Muscle layer of duodenum (tissue), 2 donors: ENCODE data around the gene FXYD7.
"Not testable (repeated sequence)": the region's sequence is repeated elsewhere in the genome, so short reads cannot be mapped to it uniquely, and the experiment has no call there.

ENCODE experiments used
- H3K27ac ChIP-seq: one replicate; pipeline ENCODE4 v1.7.0; 2013; ENCODE audit warnings: mild to moderate bottlenecking, low read length
- H3K27me3 ChIP-seq: one replicate; pipeline ENCODE4 v1.7.0; 2013; ENCODE audit warnings: low read depth, mild to moderate bottlenecking, control low read depth, low read length
- H3K36me3 ChIP-seq, 2 donors: one replicate each; pipeline ENCODE4 v1.7.0; 2013; ENCODE audit warnings: low read length in 2 of 2, control low read depth in 1 of 2, mild to moderate bottlenecking in 1 of 2; ENCODE audit not compliant: insufficient read depth in 2 of 2, control insufficient read depth in 1 of 2
- H3K4me1 ChIP-seq, 2 donors: one replicate each; pipeline ENCODE4 v1.7.0; 2013; ENCODE audit warnings: low read length in 2 of 2, mild to moderate bottlenecking in 2 of 2, control low read depth in 1 of 2, moderate library complexity in 1 of 2; ENCODE audit not compliant: insufficient read depth in 2 of 2, control insufficient read depth in 1 of 2
- H3K4me3 ChIP-seq, 2 donors: one replicate each; pipeline ENCODE4 v1.7.0; 2013; ENCODE audit warnings: low read length in 2 of 2, low read depth in 1 of 2, mild to moderate bottlenecking in 1 of 2
- H3K9me3 ChIP-seq, 2 donors: one replicate each; pipeline ENCODE4 v1.7.0; 2013; ENCODE audit warnings: low read length in 2 of 2, control low read depth in 1 of 2, mild to moderate bottlenecking in 1 of 2; ENCODE audit not compliant: control insufficient read depth in 1 of 2
- donor health status: healthy.

The FXYD7 gene

DNA sequence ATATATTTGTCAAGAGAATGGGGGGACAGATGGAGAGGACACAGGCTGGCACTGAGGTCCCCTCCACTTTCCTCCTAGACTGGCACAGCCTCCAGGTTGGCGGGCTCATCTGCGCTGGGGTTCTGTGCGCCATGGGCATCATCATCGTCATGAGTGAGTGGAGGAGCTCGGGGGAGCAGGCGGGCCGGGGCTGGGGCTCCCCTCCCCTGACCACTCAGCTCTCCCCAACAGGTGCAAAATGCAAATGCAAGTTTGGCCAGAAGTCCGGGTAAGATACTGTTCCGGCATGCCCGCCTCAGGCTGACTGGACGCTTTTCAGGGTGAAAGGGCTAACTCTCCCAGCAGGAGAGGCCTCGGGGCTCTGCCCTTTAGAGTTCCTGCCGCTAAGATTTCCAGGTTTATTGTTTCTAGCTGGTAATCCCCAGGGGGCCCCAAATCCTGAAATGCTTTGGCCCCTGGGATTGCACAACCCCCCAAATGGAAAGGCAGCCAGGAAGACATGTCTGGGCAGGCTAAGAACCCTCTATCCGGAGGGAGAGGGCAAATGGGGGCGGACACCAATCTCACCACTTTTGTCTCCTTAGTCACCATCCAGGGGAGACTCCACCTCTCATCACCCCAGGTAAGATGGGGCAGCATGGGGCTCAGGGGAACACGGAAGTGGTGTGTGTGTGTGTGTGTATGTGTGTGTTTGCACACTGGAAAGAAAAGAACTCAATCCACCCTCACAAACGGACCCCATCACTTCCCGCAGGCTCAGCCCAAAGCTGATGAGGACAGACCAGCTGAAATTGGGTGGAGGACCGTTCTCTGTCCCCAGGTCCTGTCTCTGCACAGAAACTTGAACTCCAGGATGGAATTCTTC, 20.1 kb upstream of the FXYD7 start:
- H3K27me3 ChIP-seq, result no peaks in the 10 kb centered on the region
- peak overlapping the region in 1 of 2 donors; percentile 52 for H3K4me3 ChIP-seq
- peaks cover 0 to 10% of the 10 kb centered on the region in 2 donors for H3K36me3 ChIP-seq
- H3K9me3 ChIP-seq, result no peaks in the 10 kb centered on the region
- H3K4me1 ChIP-seq, result peaks cover 14 to 18% of the 10 kb centered on the region in 2 donors
- H3K27ac ChIP-seq, result no peak overlapping the region

DNA sequence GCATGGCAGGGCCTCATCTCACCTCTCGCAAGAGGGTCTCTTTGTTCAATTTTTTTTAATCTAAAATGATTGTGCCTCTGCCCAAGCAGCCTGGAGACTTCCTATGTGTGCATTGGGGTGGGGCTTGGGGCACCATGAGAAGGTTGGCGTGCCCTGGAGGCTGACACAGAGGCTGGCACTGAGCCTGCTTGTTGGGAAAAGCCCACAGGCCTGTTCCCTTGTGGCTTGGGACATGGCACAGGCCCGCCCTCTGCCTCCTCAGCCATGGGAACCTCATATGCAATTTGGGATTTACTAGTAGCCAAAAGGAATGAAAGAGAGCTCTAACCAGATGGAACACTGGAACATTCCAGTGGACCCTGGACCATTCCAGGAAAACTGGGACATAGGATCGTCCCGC, 19.5 kb upstream of the FXYD7 start:
- Histone ChIP-seq H3K4me3 (peak overlapping the region; percentile 52 to 82), H3K9me3 (no peaks in the 10 kb centered on the region), H3K27ac (peak overlapping the region; percentile 91), H3K36me3 (peaks cover 0 to 10% of the 10 kb centered on the region in 2 donors), H3K4me1 (peaks cover 14 to 18% of the 10 kb centered on the region in 2 donors), H3K27me3 (no peaks in the 10 kb centered on the region)

DNA sequence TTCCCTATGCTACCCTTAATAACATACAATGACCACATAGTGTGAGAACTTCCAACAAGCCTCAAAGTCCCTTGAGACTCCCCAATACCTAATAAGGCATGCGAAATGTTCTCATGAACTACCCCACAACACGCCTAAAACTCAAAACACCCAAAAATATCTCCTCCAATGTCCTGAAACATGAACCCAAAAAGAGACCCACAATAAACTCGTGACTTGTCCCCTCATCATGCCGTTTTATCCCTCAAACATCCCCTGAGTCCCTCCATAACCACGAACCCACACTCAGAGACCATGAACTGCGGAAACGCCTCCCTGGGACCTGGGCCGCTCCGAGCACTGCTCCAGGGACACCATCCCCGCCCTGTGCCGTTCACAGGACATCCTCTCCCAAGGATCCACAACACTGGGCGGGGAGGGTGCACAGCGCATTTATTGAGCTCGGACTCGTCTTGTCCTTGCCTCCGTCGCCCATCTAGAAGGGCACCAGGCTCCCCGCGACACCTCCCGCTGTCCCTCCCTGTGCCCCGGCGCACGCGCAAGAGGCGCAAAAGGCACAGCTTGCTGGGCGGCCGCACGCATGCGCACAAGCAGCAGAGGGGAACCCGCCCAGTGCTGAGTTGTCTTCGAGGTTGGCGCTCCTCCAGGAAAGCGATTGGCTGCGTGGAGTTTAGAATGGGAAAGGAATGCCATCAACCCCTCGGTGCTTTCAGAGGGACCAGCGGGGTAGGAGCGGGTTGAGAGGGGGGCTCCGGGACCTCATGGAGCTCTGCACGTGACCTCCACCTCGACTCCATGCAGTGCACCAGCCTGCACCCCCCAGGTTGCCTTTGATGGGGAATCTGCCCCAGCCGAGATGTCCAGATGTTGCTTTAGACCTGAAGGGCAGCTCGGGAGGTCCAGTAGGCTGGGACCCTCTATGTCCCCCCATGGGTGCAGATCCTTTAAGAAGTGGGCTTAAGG, 18.7 kb upstream of the FXYD7 start:
- Histone ChIP-seq H3K4me3 (peak overlapping the region; percentile 52 to 82), H3K9me3 (no peaks in the 10 kb centered on the region), H3K27ac (peak overlapping the region; percentile 91), H3K36me3 (peaks cover 0 to 10% of the 10 kb centered on the region in 2 donors), H3K27me3 (no peaks in the 10 kb centered on the region), H3K4me1 (peaks cover 14 to 18% of the 10 kb centered on the region in 2 donors)

DNA sequence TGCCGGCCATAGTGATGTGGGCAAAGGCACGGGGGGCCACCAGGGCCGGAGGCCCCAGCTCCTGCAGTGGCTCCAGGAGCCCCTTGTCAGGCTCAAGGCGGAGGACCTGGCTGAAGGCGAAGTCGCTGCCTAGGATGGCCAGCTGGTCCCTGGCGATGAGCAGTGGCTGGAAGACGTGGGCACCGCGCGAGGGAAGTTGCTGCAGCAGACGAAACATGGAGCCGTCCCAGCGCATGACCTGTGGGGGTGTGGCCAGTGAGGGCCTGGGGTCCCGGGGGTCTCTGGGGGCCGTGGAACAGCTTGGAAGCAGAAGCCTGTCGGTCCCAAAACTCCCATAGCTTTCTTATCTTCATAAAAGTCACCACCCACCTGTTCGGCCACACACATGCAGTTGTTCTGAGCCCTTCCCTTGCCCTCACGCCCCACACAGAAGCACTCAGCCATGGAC, 17.8 kb upstream of the FXYD7 start:
- no peaks in the 10 kb centered on the region for H3K27me3 ChIP-seq
- H3K4me3 ChIP-seq, result no peak overlapping the region
- no peaks in the 10 kb centered on the region for H3K9me3 ChIP-seq
- H3K36me3 ChIP-seq, result peaks cover 0 to 10% of the 10 kb centered on the region in 2 donors
- H3K27ac ChIP-seq, result no peak overlapping the region
- peaks cover 14 to 18% of the 10 kb centered on the region in 2 donors for H3K4me1 ChIP-seq

DNA sequence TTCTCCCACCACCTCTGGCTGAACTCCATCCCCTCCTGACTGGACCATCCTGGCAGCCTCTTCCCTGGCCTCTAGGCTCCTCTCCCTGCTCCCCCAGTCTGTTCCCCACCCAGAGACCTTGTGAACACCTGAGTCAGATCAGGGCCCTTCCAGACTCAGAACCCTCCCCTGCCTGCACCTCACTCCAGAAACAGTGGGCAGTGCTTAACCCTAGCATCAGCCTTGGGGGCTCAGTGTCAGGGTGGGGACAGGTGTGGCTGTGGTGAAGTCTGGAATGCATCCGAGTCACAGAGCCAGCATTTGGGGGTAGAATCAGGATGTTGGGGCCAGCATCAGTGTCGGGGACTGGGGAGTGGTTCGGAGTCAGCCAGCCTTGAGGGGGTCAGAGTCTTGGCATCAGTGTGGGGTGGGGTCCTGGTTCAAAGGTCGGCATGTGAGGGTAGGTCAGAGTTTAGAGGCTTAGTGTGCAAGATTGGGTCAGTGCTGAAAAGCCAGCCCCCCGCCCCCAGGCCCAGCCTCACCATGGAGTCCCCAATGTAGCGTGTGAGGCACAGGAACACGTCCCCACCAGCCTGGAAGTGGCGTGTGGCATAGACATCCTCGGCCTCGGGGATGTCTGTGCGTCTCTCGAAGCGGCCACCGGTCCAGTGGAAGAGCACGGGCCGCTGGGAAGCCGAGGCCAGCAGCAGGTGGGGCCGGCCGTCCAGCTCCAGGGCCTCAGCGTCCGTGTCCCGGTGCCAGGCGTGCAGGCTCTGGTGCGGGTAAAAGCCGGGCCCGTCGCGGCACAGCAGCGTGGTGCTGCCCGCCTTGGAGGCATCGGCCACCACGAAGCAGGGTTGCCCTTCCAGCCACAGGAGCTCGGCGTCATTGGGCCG, 17.1 kb upstream of the FXYD7 start:
- Histone ChIP-seq H3K27ac (no peak overlapping the region), H3K4me3 (no peak overlapping the region), H3K4me1 (peaks cover 13 to 14% of the 10 kb centered on the region in 2 donors), H3K36me3 (peaks cover 0 to 10% of the 10 kb centered on the region in 2 donors), H3K27me3 (no peaks in the 10 kb centered on the region), H3K9me3 (no peaks in the 10 kb centered on the region)

DNA sequence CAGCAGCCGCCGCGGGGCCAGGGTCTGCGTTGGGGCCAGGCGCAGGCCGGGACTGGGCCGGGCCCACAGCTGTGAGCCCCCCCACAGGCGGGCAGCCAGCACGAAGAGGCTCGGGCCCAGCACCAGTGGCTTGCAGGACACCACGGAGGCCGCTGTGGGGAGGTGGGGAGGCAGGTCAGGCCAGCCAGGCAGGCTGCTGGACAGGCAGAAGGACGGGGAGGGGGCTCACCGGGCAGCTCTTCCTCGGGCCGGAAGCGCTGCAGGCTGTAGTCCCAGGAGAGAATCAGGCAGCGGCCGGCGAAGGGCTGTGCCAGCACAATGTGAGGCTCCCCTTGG, 16.5 kb upstream of the FXYD7 start:
- peaks cover 0 to 13% of the 10 kb centered on the region in 2 donors for H3K36me3 ChIP-seq
- H3K27me3 ChIP-seq, result no peaks in the 10 kb centered on the region
- no peak overlapping the region for H3K4me3 ChIP-seq
- no peaks in the 10 kb centered on the region for H3K9me3 ChIP-seq
- no peak overlapping the region for H3K27ac ChIP-seq
- peaks cover 12 to 14% of the 10 kb centered on the region in 2 donors for H3K4me1 ChIP-seq

DNA sequence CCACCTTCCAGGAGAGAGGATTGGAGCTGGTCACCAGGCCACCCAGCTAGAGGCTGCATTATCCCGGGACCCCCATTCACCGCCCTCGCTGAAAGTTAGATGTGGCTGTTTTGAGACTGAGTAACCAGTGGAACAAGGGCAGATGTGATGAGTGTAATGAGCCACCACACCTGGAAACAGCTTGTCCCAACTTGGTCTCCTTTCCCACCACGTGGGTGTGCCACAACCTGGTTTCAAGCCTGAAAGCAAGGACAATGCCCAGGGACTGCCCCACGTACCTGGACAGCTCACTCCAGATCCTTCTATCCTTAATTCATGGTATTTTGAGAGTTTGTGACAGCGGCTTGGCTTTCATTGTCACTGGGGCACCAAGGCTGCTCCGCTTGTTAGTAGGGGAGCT, 15.2 kb upstream of the FXYD7 start:
- Histone ChIP-seq H3K36me3 (peaks cover 0 to 15% of the 10 kb centered on the region in 2 donors), H3K27ac (no peak overlapping the region), H3K4me3 (no peak overlapping the region), H3K27me3 (no peaks in the 10 kb centered on the region), H3K9me3 (no peaks in the 10 kb centered on the region), H3K4me1 (peaks cover 12 to 14% of the 10 kb centered on the region in 2 donors)

DNA sequence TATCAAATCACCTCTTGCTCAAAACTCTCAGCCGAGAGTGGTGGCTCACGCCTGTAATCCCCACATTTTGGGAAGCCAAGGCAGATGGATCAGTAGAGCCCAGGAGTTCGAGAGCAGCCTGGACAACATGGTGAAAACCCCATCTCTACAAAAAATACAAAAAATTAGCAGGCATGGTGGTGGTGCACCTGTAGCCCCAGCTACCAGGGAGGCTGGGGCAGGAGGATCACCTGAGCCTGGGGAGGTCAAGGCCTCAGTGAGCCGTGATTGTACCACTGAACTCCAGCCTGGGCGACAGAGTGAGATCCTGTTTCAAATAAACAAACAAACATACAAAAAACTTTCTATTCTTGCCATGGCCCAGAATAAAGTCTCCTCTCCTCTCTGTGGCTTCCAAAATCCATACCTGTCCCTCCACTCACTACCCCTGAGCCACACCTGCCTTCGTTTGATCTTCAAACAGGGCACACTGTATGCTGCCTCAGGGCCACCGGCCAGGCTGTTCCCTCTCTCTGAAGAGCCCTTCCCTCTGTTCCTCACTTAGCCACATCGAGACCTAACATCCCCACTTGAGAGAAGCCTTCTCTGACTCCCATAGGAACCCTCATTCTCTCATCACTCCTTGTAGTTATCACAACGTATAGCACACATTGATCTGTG, 14.5 kb upstream of the FXYD7 start:
- Histone ChIP-seq H3K27me3 (no peaks in the 10 kb centered on the region), H3K9me3 (no peaks in the 10 kb centered on the region), H3K27ac (no peak overlapping the region), H3K4me3 (no peak overlapping the region), H3K36me3 (peaks cover 0 to 10% of the 10 kb centered on the region in 2 donors), H3K4me1 (peaks cover 12% of the 10 kb centered on the region in 2 donors)

DNA sequence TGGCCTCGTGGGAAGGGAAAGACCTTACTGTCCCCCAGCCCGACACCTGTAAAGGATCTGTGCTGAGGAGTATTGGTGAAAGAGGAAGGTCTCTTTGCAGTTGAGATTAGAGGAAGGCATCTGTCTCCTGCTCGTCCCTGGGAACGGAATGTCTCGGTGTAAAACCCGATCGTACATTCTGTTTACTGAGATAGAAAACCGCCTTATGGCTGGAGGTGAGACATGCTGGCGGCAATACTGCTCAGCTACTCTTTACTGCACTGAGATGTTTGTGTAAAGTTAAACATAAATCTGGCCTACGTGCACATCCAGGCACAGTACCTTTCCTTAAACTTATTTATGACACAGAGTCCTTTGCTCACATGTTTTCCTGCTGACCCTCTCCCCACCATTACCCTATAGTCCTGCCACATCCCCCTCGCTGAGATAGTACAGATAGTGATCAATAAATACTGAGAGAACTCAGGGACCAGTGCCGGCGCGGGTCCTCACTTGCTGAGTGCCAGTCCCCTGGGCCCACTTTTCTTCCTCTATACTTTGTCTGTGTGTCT, 13.3 kb upstream of the FXYD7 start:
- not testable (repeated sequence) for H3K4me1 ChIP-seq, H3K36me3 ChIP-seq, H3K27me3 ChIP-seq, H3K4me3 ChIP-seq, H3K27ac ChIP-seq, H3K9me3 ChIP-seq
